ENCODE data around the gene ZP4.

DNA sequence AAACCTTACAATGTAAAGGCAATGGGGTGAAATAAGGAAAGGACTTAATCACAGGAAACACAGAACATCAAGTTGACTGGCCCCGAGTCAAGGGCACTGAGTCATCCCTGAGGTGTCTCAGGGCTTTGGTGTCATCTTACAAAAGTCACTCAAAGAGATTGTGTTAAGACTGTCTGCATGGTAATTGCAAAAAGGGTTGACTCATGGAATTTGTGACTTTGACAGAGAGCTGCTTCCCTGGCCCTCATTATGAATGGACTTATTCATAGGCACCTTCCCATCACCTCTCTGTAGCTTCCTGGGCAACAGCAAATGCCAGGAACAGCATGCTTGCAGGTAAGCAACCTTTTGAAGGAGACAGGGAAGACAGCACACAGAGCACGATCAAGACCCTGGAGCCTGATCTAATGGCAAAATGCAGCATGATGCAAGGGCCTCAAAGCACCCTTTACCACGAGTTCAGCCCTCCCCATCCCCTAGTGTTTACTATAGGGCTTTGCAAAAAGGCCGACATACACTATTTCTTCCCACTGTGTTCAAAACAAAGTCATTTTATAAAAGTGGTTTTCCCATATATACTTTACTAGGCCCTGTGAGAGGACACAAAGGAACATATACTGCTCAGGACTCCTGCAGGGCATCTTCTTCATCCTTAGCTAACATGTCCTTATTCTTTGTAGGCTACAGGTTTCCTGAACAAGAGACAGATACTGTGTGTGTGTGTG is 17.1 kb downstream of the ZP4 start:
- TF ChIP-seq, protein P1, sequence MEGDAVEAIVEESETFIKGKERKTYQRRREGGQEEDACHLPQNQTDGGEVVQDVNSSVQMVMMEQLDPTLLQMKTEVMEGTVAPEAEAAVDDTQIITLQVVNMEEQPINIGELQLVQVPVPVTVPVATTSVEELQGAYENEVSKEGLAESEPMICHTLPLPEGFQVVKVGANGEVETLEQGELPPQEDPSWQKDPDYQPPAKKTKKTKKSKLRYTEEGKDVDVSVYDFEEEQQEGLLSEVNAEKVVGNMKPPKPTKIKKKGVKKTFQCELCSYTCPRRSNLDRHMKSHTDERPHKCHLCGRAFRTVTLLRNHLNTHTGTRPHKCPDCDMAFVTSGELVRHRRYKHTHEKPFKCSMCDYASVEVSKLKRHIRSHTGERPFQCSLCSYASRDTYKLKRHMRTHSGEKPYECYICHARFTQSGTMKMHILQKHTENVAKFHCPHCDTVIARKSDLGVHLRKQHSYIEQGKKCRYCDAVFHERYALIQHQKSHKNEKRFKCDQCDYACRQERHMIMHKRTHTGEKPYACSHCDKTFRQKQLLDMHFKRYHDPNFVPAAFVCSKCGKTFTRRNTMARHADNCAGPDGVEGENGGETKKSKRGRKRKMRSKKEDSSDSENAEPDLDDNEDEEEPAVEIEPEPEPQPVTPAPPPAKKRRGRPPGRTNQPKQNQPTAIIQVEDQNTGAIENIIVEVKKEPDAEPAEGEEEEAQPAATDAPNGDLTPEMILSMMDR (IDR thresholded peaks at IDR 0.05), result no peak
- TF ChIP-seq POLR2A (IDR thresholded peaks at IDR 0.05) (no peak), POLR2AphosphoS5 (IDR thresholded peaks at IDR 0.05) (no peak)

All from prostate gland (tissue), 2 donors.